GM12878 (cell line): ENCODE measurements around the gene GDE1. TPM values are rescaled to one million over a fixed set of nuclear protein-coding genes. Genes with fewer than 3 reads are reported as not detected.

ENCODE experiments used
- ATAC-seq: fragments of 200-7000 bp; cut with Tn5 transposase; 3 replicates; pipeline ENCODE4 v1.9.1; 2020; ENCODE audit warnings: mild to moderate bottlenecking, moderate library complexity
- BruUV-seq: library from RNA; stranded (reverse); fragments of 400-500 nt; replicated peaks from 2 replicates; lab custom pipeline; 2021; lab: Mats Ljungman, UMichigan
- CTCF ChIA-PET: fragments of 300-600 bp; sonication (Branson Sonifier 250); formaldehyde crosslinking; extraction: SDS; loops from one replicate; lab custom pipeline; 2021; ENCODE audit warnings: inconsistent platforms; lab: Yijun Ruan, JAX
- POLR2A ChIA-PET: fragments of 350-600 bp; formaldehyde crosslinking; extraction: SDS; loops from one replicate; lab custom pipeline; 2021; ENCODE audit warnings: inconsistent platforms; lab: Charles Lee
- RAD21 ChIA-PET: fragments of 300-600 bp; sonication (Branson Sonifier 250); formaldehyde crosslinking; loops from one replicate; lab custom pipeline; 2023; ENCODE audit warnings: antibody characterized with exemption; ENCODE audit not compliant: unreplicated experiment; lab: Charles Lee
- SMC1A ChIA-PET: fragments of 300-600 bp; sonication (Branson Sonifier 250); formaldehyde crosslinking; loops from one replicate; lab custom pipeline; 2023; ENCODE audit not compliant: unreplicated experiment, uncharacterized antibody; lab: Charles Lee
- DNase-seq: peaks from one replicate; pipeline ENCODE4 v3.0.0-alpha.2; 2011; ENCODE audit warnings: low read depth, low spot score
- FAIRE-seq: peaks from 3 replicates; lab custom pipeline; 2011; peaks lifted over from hg19 to GRCh38; lab: Jason Lieb, UNC
- H2AFZ ChIP-seq: 2 replicates; pipeline ENCODE4 v1.6.0; 2011; ENCODE audit warnings: low read depth, low read length, control low read depth; ENCODE audit not compliant: control insufficient read depth
- H3K27ac ChIP-seq: 2 replicates; pipeline ENCODE4 v1.5.1; 2011; ENCODE audit warnings: control low read depth; ENCODE audit not compliant: control insufficient read depth, insufficient read depth
- H3K27me3 ChIP-seq, 2 experiments: replicated peaks in 1 of 2; 2 replicates each; pipeline versions ENCODE4 v1.6.0 to v1.6.1; 2011; ENCODE audit warnings: low read length in 1 of 2; ENCODE audit not compliant: control insufficient read depth in 2 of 2, insufficient read depth in 2 of 2
- H3K36me3 ChIP-seq, 2 experiments: 2 replicates each; pipeline ENCODE4 v1.5.1; 2011; ENCODE audit warnings: low read length in 1 of 2; ENCODE audit not compliant: control insufficient read depth in 2 of 2, insufficient read depth in 2 of 2
- H3K4me1 ChIP-seq: 2 replicates; pipeline ENCODE4 v1.6.1; 2011; ENCODE audit warnings: mild to moderate bottlenecking, low read length, moderate library complexity, mixed read lengths; ENCODE audit not compliant: control insufficient read depth, insufficient read depth
- H3K4me2 ChIP-seq: 2 replicates; pipeline ENCODE4 v1.6.0; 2011; ENCODE audit warnings: control low read depth; ENCODE audit not compliant: control insufficient read depth, insufficient read depth
- H3K4me3 ChIP-seq: fragments of 200-600 bp; sonication (generic); 2 replicates; pipeline ENCODE4 v1.5.1; 2016
- H3K79me2 ChIP-seq: 2 replicates; pipeline ENCODE4 v1.6.0; 2011; ENCODE audit warnings: low read length; ENCODE audit not compliant: control insufficient read depth, insufficient read depth
- H3K9ac ChIP-seq: 2 replicates; pipeline ENCODE4 v1.8.0; 2011; ENCODE audit warnings: low read length, control low read depth, mixed read lengths; ENCODE audit not compliant: control insufficient read depth, insufficient read depth
- H3K9me3 ChIP-seq: replicated peaks from 3 replicates; pipeline ENCODE4 v1.5.1; 2011; ENCODE audit warnings: mild to moderate bottlenecking, low read length; ENCODE audit not compliant: control insufficient read depth, insufficient read depth
- H4K20me1 ChIP-seq: 2 replicates; pipeline ENCODE4 v1.6.0; 2011; ENCODE audit not compliant: control insufficient read depth, insufficient read depth
- BRCA1 ChIP-seq: IDR thresholded peaks from 2 replicates; pipeline ENCODE4 v1.6.1; 2011; ENCODE audit warnings: low read depth, low read length, improper control_type of control experiment
- CEBPB ChIP-seq, 2 experiments: fragments of 150-350 bp in 1 of 2; IDR thresholded peaks; 2 replicates each; pipeline ENCODE4 v1.6.1; 2012 to 2014; ENCODE audit warnings: low read depth in 2 of 2, low read length in 2 of 2, borderline replicate concordance in 1 of 2, inconsistent platforms in 1 of 2
- KAT2A ChIP-seq: conservative IDR thresholded peaks from 2 replicates; pipeline ENCODE4 v1.6.1; 2011; ENCODE audit warnings: low read depth, low read length; ENCODE audit not compliant: control insufficient read depth
- WGBS: methylation state at CpG from one replicate; pipeline ENCODE4 v1.1.6; 2016; ENCODE audit warnings: low lambda C conversion rate; ENCODE audit not compliant: insufficient replicate concordance, insufficient coverage; ENCODE audit errors: missing lambda C conversion rate; 5-methylcytosine and 5-hydroxymethylcytosine counted together
- in situ Hi-C: fragments of 300-500 bp; cut with MboI; formaldehyde crosslinking; loops from 9 replicates; pipeline ENCODE4 v1.14.3; 2018; ENCODE audit warnings: mixed read lengths
- intact Hi-C: fragments of 100-400 bp; cut with micrococcal nuclease; formaldehyde crosslinking; loops from one replicate; pipeline ENCODE4 v1.14.2; 2022; ENCODE audit not compliant: unreplicated experiment
- polyA plus RNA-seq, 11 experiments: library from polyadenylated mRNA; depleted of rRNA in 4 of 11; unstranded in 6 of 11; stranded (reverse) in 5 of 11; fragments of >200 nt; fragmentation: Nextera tagmentation in 4 of 11; fragmentation: Illumina TruSeq in 1 of 11; extraction: Ambion mirVana in 4 of 11; extraction: Trizol in 1 of 11; gene quantifications; 1 replicate in 1 of 11; 2 replicates in 10 of 11; pipeline versions ENCODE4 v1.2.1 to v1.2.3, GENCODE V29; 2011 to 2016; ENCODE audit warnings: inconsistent platforms in 2 of 11, missing spikeins in 2 of 11, low read depth in 1 of 11
- total RNA-seq, 4 experiments: library from RNA; depleted of rRNA in 3 of 4; stranded (reverse); fragments of >200 nt in 3 of 4; fragmentation: Illumina TruSeq in 1 of 4; extraction: Trizol in 1 of 4; gene quantifications; 2 replicates each; pipeline versions ENCODE4 v1.2.1 to v1.2.3, GENCODE V29; 2013 to 2021
- TF ChIP-seq, protein P1 (sequence below): fragments of 450-650 bp; IDR thresholded peaks from 2 replicates; pipeline ENCODE4 v1.6.1; 2016; ENCODE audit warnings: mild to moderate bottlenecking

The GDE1 gene
- total and polyA plus RNA-seq, 10 of the 15 experiments (the other 5 are each of a cell fraction or from before 2014, with no cell fraction given), result 14.8 to 31.8 (median 21.0) TPM

DNA sequence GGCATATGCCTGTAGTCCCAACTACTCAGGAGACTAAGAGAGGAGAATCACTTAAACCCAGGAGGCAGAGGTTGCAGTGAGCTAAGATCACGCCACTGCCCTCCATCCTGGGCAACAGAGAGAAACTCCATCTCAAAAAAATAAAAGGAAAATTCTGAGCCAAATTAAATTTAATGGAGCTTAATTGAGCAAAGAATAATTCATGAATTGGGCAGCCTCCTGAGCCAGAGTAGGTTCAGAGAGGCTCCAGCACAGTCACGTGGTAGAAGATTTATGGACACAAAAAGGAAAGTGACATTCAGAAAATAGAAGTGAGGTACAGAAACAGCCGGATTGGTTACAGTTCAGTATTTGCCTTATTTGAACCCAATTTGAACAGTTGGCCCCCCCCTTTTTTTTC is 44.5 kb upstream of the GDE1 start (continued):
- TF ChIP-seq, protein P1, sequence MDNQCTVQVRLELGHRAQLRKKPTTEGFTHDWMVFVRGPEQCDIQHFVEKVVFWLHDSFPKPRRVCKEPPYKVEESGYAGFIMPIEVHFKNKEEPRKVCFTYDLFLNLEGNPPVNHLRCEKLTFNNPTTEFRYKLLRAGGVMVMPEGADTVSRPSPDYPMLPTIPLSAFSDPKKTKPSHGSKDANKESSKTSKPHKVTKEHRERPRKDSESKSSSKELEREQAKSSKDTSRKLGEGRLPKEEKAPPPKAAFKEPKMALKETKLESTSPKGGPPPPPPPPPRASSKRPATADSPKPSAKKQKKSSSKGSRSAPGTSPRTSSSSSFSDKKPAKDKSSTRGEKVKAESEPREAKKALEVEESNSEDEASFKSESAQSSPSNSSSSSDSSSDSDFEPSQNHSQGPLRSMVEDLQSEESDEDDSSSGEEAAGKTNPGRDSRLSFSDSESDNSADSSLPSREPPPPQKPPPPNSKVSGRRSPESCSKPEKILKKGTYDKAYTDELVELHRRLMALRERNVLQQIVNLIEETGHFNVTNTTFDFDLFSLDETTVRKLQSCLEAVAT, result no peak

DNA sequence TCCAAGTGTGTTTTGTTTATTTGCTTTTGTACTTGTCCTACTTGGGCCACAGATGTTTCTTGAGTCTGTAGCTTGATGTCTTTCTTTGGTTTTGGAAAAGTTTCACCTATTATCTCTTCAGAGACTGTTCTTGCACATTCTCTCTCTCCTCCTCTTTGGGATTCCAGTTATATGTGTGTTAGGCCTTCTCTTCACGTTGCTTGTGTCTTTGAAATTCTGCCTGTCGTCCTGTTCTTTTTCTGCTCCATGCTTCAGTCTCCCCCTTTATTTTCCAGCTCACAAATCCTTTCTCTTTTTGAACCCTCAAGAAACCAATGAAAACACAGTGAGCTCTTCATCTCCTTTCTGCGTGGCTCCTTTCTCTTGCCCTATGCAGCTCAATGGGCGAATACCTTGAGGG is 41.5 kb upstream of the GDE1 start:
- intact Hi-C loops, result no loop called here
- no peaks in the 10 kb centered on the region; the same call in 1 of the 2 replicates for H3K79me2 ChIP-seq
- CTCF ChIA-PET, result interaction anchor here (1.8 to 3.4 kb wide), 2 partner anchors 9 to 323 kb away, joined by 6 to 18 read pairs; partner anchors contain the start of gene VPS35L
- FAIRE-seq (no peak), DNase-seq (no peak), ATAC-seq (no peak)
- SMC1A ChIA-PET, result interaction anchor here (1.2 kb wide), 1 partner anchor 23 kb away, joined by 3 read pairs; no protein-coding TSS in a partner anchor
- no peak for TF ChIP-seq BRCA1
- no peak for TF ChIP-seq CEBPB (IDR thresholded peaks at IDR 0.05; ENCODE audit: borderline replicate concordance in 1 of 2, low read depth in 2 of 2, low read length in 2 of 2)
- no peak for TF ChIP-seq KAT2A
- H4K20me1 ChIP-seq, result no peaks in the 10 kb centered on the region
- no peak overlapping the region for H3K27ac ChIP-seq
- RAD21 ChIA-PET, result interaction anchor here (0.7 kb wide), 1 partner anchor 323 kb away, joined by 3 read pairs; no protein-coding TSS in a partner anchor
- H3K9me3 ChIP-seq, result no peaks in the 10 kb centered on the region
- no peaks in the 10 kb centered on the region for H3K4me1 ChIP-seq
- H3K27me3 ChIP-seq, result no peaks in the 10 kb centered on the region
- BruUV-seq, result no TSS peak
- 98% methylated on average over 4 of the region's 4 CpGs for WGBS
- no peak overlapping the region for H2AFZ ChIP-seq
- POLR2A ChIA-PET, result no interaction called here
- no peak overlapping the region for H3K4me2 ChIP-seq
- H3K36me3 ChIP-seq, result peaks cover 1 to 4% of the 10 kb centered on the region in 2 experiments; a peak in 1 of 4 replicates
- in situ Hi-C loops, result no loop called here
- no peak overlapping the region for H3K4me3 ChIP-seq
- H3K9ac ChIP-seq, result no peak overlapping the region
